ENCODE results near the gene TMEM131.
"Not testable (repeated sequence)": the region's sequence is repeated elsewhere in the genome, so short reads cannot be mapped to it uniquely, and the experiment has no call there.

Gene TMEM131, protein sequence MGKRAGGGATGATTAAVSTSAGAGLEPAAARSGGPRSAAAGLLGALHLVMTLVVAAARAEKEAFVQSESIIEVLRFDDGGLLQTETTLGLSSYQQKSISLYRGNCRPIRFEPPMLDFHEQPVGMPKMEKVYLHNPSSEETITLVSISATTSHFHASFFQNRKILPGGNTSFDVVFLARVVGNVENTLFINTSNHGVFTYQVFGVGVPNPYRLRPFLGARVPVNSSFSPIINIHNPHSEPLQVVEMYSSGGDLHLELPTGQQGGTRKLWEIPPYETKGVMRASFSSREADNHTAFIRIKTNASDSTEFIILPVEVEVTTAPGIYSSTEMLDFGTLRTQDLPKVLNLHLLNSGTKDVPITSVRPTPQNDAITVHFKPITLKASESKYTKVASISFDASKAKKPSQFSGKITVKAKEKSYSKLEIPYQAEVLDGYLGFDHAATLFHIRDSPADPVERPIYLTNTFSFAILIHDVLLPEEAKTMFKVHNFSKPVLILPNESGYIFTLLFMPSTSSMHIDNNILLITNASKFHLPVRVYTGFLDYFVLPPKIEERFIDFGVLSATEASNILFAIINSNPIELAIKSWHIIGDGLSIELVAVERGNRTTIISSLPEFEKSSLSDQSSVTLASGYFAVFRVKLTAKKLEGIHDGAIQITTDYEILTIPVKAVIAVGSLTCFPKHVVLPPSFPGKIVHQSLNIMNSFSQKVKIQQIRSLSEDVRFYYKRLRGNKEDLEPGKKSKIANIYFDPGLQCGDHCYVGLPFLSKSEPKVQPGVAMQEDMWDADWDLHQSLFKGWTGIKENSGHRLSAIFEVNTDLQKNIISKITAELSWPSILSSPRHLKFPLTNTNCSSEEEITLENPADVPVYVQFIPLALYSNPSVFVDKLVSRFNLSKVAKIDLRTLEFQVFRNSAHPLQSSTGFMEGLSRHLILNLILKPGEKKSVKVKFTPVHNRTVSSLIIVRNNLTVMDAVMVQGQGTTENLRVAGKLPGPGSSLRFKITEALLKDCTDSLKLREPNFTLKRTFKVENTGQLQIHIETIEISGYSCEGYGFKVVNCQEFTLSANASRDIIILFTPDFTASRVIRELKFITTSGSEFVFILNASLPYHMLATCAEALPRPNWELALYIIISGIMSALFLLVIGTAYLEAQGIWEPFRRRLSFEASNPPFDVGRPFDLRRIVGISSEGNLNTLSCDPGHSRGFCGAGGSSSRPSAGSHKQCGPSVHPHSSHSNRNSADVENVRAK (N-terminal part only)

DNA sequence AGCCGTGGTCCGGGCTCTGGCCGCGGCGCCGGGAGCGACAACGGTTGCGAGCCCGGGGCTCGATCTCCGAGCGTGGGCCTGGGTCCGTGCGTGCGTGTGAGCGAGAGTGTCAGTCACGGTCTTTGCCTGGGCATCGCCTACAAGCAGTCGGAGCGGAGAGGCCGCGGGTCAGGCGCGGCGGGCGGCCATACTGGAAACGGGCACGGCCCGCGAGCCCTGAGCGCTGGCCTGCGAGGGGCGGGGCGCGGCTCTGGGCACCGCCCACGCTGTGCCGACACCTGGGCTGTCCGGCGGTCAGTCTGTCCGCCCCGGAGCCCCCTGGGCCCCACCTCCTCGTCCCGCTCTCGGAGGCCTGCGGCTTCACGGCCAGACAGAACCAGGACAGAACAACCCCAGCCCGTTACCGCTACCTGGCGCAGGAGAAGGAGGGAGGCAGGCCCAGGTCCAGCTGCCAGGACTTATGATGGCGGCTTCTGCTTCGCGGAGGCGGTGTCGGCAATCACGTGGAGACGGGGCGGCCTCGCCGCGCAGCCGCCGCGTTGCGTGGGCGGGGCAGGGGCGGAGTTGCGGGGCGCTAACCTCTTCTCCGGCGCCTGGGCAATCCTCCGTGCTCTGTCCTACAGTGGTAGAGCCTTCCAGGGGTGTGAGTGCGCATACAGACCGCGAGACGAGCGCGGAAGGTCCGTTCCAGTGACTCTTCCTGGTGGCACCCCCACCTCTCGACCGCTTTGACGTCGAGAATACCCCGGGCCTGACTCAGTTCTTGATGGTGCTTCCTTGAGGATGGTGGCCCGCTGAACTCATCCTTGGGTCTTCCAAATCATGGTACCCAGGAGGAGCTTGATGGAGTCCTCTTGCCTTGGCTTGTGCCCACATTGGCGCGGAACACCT lies at the start of gene TMEM131:
TSS of gene TMEM131 (minus strand) at position 215 of the 891 bp plus-strand sequence. CDS start 286 bp downstream, outside the sequence.
- peak; percentile 88 for DNase-seq

DNA sequence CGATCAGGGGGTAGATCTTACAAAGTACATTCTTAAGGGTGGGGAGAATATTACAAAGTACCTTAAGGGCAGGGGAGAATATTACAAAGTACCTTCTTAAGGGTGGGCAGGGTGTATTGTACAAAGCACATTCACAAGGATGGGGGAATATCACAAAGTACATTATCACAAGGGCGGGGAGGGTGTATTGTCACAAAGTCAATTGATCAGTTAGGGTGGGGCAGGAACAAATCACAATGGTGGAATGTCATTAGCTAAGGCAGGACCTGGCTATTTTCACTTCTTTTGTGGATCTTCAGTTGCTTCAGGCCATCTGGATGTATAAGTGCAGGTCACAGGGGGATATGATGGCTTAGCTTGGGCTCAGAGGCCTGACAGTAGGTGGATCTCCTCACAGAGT lies 49.0 kb upstream of the TMEM131 start:
- not testable (repeated sequence) for DNase-seq

DNA sequence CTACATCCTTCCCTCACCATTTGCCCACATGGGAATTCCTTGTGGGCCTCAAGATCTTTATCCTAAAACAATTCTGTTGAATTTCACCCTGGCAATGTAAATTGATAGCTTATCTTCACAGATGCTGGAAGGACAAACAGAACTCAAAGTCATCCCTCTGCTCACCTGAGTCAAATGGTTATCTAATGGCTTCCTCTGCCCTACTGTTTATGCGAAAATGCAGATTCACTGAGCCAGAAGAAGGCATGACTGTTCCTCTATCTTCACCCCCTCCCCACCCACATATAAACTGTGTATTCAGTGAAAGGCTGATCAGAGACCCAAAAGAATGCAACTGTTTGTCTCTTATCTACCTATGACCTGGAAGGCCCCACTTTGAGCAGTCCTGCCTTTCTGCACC lies 47.4 kb upstream of the TMEM131 start:
- DNase-seq = no peak

DNA sequence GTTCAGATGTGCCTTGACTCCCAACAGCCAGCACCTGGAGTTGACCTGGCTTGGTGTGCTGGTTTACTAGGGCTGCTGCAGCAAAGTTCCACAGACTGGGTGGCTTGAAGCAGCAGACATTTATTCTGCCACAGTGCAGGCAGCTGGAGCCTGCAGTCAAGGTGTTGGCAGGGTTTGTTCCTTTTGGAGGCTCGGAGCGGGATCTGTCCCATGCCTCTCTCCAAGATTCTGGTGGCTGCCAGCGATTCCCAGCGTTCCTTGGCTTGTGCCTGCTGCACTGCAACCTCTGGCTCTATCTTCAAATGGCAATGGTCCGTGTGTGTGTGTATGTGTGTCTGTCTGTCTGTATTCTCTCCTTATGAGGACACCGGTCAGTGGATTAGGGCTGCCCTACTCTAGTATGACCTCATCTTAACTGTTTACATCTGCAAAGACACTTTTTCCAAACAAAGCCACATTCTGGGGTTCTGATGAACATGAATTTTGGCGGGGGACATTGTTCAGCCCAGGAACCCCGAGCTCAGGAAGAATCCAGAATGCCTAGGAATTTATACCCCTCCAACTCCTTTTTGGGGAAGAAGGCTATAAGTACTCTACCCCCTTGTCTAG lies 44.7 kb upstream of the TMEM131 start:
- no peak for DNase-seq

DNA sequence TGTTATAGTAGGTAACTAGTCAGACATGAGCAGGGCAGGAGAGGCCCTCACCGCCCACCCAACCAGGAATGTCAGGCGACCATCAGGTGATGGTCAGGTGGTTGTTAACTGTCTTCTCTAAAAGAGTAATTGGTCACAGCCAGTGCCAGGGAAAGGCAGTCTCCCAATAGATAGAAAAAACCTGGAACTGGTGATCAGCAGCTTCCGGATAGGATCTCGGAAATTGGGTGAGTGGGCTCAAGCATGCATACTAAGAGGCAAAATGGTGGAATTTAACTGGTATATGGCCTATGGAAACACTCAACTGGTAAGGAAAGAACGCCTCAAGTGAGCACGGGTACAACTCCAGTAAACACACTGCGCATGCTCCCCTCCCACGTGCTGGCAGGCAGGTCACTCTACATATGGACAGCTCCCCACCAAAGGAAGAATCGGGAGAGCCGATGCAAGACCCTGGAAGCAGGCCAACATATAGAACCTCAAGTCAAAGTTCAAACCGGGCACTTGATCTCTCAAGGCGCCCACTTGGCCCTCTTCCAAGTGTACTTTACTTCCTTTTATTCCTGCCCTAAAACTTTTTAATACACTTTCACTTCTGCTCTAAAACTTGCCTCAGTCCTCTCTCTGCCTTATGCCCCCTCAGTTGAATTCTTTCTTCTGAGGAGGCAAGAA lies 43.5 kb upstream of the TMEM131 start:
- DNase-seq = no peak

DNA sequence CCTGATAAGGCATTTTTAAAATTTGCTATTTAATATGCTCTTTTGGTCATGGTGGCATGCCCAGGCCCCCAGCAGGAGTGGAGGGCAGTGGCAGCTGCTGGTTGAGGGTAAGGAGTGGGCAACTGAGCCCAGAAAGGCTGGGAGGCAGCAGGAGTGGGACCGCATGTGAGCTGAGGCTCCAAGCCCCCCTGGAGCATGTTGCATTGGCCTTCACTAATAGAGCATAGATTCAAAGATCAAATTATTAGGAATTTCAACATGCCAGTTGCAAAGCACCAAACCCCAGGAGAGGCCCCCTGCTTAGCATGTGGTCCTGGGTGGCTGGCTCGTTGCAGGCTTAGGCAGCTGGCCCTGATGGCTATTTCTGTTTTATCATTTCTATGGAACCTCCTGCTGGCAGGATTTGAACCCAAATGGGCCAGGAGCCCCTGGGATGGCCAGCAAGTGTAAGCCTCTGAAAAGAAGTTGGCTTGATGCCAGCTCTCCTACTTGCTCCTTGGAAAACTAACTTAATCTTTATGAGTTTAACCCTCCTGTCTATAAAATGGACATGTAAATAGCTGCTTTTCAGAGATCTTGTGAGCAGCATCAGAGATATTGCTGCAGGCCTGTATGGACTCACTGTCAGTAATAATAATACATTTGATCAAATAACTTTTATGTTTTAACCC lies 42.1 kb upstream of the TMEM131 start:
- DNase-seq = no peak

DNA sequence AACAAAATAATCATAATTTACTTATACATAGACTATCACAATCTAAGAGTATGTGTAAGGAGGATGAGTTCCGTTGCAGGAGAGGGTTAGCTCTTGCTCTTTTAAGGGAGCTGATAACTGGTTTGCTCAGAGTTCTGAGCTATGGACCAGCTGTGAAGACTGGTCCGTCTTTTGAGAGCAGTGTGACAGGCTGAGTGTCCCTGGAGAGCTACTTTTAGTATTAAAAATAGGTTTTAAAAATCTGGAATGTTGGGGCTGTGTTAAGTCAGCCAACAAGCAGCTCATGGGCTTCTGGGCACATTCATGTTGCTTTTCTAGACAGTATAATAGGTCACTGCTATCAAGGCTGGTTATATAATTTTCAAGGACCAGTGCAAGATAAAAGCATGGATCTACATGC lies 41.5 kb upstream of the TMEM131 start:
- no peak for DNase-seq

DNA sequence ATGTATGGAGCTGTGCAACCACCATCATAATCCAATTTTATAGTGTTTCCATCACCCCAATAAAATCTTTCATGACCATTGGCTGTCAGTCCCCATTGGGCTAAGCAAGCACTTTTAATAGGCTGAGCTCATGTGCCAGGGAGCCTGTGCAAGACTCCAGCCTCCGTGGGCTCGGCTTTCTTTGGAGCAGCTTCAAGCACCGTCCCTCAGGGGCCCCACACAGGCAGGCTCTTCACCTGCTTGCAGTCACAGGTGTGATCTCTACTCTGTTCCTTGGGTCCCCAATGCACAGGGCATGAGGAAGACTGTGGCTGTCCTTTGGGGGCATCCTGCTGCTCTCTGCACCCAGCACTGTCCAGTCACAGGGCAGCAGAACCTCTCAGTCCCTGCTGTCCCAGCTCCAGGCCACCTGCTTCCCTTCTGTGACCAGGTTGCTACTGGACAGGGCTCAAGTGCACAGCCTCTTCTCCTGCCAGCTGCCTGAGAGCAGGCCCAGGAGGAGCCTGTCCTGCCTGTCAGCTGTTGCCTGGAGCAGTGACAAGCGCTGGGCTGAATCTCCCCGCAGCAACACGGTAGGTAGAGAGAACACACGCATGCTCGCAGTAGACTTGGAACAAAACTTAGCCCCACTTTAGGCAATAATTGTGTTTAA lies 40.7 kb upstream of the TMEM131 start:
- no peak for DNase-seq

DNA sequence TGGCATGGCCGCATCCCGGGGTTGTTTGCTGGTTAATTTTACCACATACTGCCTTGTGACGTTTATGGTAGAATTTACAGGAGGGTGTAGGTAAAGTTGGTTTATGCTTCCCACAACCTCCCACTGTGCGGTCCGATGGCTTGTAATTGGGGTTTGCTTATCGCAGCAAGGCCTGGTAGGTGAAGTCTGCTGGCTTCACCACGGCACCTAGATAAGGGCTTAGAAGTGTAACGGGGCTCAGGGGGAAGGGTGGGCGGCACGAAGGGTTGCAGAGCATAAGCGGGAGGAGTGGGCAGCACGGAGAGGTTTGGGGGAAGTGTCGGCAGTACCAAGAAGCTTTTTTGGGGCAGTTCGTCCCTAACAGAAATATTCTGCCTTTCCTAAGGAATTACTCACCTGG lies 39.0 kb upstream of the TMEM131 start:
- DNase-seq = no peak

DNA sequence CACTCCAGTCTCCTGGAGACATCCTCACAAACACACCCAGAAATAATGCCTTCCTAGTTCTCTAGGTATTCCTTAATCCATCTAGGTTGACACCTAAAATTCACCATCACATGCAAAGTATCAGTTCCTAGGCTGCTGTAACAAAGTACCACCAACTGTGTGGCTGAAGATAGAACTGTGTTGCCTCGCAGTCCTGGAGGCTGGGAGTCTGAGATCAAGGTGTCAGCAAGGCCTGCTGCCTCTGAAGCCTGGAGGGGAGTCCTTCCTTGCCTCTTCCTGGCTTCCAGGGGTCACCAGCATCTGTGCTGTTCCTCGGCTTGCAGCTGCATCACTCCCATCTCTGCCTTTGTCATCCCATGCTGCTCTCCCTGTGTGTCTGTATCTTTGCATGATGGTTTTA lies 36.3 kb upstream of the TMEM131 start:
- no peak for DNase-seq

DNA sequence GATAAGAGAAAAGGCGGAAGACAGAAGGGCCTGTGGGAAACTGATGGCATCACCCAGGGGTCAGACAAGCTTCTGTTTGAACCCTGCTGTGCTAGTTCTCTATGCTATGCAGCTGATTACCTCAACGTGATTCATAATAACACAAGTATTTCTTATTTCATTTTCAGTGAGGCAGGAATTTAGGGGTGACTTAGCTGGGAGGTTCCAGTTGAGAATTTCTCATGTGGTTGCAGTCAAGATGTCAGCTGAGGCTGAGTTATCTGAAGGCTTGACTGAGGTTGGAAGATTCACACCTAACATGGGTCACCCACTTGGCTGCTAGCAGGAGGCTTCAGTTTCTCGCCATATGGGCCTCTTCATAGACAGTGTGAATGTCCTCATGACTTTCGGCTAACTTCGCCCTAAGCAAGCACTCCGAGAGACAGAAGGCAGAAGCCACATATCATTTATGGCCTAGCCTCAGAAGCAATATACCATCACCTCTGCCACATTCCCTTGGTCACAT lies 34.0 kb upstream of the TMEM131 start:
- DNase-seq = peak; percentile 21

DNA sequence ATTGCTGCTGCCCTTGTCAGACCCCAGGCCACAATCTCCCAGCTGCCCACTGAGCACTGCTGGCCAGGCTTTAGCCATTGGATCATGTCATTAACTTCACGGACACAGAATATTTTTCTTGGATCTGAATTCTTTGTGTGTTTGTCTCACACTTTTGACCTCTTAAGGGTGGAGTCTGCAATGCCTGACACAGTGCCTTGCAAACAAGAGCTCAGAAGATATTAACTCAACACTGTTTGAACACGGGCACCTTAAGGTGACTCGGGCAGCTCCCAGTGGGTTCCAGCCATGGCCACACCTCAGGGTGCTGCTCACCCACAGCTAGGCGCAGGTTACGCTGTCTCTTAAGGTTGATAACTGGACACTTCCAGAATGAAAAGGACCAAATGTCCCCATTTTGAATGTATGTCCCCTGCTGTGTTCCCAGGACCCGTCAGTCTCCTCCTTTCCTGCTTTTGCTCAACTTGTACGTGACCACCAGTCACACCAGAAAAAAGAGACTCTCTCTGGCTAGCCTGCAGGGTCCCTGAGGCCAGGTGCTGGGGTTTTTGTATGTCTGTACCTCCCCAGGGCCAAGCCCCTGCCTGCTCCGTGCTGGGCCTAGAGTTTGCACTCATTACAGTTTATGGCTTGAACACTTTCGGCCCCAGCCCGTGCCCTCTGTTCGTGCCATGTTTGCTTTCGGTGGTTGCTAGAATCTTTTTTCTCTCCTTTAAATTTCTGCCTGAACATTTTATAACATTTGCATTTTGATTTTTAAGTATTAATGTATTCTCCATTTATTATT lies 33.4 kb upstream of the TMEM131 start:
- no peak for DNase-seq

DNA sequence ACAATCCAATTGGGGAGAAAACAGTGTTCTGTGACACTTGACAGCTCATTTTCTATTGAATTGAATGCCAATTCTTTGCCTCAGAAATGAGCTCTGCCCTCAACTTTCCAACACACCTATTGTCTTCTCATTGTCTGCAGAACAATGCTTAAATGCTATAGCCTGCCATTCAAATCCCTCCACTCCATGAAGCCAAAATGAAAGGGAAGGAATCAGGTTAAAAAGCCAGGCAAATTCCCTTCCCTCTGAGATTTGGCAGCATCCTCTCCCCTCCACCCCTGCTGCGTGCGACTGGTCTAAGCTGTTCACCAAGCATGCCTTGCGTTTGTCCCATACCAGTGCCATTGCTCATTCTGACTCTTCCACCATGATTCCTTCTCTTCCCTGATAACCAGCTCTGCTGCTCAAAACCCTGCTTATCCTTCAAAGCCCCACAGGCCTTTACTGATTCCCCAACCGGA lies 32.4 kb upstream of the TMEM131 start:
- DNase-seq = peak; percentile 71

DNA sequence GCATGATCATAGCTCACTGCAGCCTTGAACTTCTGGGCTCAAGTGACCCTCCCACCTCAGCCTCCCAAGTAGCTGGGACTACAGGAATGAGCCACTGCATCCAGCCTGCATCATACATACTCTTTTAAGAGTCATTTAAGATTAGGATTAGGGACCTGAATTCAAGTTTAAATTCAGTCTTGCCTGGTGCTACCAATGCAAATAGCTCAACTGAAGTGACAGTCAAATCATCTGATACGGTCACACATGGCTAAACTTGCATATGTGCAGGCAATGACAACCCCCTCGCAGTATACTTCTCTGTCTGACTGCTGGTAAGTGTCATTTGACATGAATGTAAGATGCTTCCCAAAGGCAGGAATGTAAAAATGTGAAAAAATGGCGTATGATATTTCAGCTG lies 31.8 kb upstream of the TMEM131 start:
- DNase-seq = no peak

DNA sequence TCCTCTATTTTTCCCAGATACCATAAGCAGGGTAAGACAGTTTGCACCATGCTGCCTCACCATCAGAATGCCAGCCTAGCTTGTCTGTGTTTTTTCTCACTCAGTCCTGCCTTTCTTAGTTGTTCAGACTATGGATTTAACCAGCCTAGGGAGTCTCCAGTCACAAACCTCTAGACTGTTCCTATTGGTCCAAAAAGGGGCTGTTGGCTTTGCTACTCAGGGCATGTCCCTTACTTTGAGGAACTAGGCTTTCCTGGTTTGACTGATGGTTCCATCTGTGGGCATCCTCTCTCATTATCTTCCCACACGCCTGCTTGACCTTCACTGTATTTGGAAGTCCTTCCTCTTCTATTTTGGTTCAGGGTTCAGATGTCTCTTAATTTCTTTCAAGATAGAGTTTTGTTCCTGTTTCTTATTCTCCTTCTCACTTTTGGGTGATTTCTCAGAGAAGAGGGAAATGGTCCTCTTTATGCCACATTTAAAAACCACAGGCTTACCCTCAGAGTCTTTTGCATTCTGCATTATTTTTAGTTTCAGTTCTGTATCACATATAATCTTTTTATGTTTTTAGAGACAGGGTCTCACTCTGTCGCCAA lies 31.3 kb upstream of the TMEM131 start:
- no peak for DNase-seq

DNA sequence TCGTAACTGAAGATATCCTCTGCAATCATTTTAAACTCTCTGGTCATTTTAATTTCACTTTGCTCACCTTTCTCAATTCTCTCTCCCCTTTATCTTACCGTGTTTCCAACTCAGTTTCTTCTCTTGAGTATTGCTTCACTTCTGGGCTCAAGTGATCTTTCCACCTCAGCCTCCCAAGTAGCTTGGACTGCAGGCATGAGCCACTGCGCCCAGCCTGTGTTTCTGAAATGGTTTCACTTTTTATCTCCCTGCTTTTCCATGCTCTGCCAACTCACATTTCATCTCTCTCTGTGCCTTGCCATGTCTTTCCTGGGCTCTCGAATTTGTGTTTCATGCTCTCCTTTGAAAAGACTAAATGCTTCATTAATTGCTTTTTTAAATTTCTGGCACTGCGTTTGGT lies 30.5 kb upstream of the TMEM131 start:
- DNase-seq = no peak

DNA sequence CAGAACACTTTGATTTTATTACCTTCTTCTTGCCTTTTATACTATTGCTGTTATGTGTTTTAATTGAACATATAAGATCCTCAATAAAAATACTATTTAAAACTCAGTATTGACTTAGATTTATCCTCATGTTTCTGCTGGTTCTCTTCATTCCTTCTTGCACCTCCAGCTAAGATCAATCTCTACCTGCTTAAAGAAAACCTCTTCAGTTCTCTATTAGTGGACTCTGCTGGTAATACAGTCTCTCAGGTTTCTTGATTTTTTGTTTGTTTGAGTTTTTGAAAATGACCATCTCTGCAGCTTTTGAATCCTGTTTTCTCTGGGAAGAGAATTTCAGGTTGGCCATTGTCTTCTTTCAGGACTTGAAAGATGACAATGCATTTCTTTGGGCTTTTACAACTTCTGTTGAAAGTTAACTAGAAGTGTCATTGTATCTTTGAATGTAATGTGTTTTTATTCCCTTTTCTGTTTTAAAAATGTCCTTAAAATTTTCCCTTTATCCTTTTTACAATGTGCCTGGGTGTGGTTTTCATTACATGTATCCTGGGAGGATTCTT lies 29.8 kb upstream of the TMEM131 start:
- no peak for DNase-seq

DNA sequence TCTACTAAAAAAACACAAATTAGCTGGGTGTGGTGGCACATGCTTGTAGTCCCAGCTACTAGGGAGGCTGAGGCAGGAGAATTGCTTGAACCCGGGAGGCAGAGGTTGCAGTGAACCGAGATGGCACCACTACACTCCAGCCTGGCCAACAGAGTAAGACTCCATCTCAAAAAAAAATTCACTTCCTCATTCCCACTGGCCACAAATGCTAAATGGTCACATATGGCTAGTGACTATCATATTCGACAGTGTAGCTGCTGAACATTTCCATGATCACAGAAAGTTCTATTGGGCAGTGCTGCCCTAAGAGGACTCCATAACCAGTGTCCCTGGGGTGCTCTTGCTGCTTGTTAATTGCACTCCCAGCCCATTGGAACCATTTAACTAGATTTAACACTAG lies 26.3 kb upstream of the TMEM131 start:
- DNase-seq = not testable (repeated sequence)

Data from NCI-H226 (cell line).